D341Med (cell line): ENCODE data around the gene NR2C1.
"Not testable (repeated sequence)": the region's sequence is repeated elsewhere in the genome, so short reads cannot be mapped to it uniquely, and the experiment has no call there.

Experiments used
- DNase-seq: peaks from one replicate; pipeline ENCODE4 v3.0.0; 2012; ENCODE audit warnings: low spot score

The NR2C1 gene

DNA sequence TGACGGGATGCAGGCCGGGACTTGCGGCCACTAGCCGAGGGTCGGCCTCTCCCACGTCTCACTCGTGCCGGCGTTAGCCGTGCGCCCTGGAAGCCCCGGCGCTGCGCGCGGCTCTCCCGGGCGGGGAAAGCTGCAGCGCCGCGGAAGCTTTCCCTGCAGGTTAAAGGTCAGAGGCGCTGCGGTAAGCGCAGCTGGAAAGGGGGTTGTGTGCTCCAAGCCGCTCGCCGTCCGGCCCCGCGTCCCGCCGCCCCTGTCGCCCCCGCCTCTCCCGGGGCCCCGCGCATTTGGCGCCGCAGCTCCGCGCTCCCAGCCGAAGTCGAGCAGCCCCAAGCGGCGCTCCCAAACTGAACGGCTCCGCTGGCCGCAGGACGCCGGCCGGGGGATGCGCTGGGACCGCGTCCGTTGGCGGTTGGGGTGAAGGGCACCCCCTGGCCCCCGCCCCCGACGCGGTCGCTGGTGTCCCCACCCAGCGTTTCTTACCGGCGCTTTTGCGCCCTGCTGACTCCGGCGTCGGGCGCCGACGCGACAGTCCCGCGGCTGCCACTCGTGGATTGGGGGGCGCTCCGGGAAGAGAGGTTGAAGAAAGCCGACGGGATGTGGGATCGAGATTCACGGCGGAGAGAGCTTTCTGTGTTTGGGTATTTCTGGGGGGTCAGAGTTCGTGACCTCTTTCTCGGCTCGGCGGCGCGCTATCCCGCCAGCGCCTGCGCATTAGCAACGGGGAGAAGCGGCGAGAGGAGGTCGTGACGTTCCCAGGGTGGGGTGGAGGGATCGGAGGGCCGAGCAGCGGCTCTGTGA lies at the start of gene NR2C1:
TSS of gene NR2C1 (minus strand) at position 719 of the 798 bp plus-strand sequence. CDS start 6,234 bp downstream, outside the sequence.
- DNase-seq = peak; percentile 98

DNA sequence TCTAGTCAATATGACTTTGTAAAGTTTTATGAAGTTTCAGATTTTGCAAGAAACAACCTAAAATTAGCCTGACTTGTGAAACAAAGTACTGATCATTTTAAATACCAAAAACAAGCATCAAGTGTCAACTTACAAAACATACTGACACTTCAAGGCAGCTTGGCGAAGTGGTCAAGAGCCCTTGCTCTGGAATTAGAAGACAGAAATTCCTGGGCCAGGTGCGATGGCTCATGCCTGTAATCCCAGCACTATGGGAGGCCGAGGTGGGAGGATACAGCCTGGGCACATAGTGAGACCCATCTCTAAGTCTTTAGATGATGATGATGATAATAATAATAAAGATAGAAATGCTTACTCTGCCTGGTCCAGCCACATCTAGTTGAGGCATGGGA lies 45.4 kb upstream of the NR2C1 start:
- no peak for DNase-seq

- no peak for DNase-seq
Observed at GRCh38 chr12:95118138-95118787, 44.8 kb upstream of the NR2C1 start.

- DNase-seq = peak; percentile 61
Observed at GRCh38 chr12:95117178-95117599, 43.8 kb upstream of the NR2C1 start.

DNA sequence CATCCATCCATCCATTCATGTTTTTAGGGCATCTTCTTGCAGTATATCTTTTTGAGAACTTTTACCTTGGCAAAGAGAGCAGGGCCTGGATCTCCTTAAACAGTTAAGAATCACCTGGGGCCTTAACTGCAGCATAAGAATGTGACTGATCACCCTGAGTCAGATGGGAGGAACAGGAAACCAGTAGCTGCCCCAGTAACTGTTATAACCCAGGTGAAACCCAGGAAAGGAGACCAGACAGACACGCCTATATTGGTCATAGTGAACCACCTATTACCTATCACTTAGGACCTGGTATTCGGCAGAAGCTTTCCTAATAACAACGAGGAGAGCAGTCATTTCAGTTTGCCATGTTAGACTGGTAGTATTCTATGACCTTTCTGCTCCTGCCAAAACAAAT lies 43.4 kb upstream of the NR2C1 start:
- DNase-seq = no peak

DNA sequence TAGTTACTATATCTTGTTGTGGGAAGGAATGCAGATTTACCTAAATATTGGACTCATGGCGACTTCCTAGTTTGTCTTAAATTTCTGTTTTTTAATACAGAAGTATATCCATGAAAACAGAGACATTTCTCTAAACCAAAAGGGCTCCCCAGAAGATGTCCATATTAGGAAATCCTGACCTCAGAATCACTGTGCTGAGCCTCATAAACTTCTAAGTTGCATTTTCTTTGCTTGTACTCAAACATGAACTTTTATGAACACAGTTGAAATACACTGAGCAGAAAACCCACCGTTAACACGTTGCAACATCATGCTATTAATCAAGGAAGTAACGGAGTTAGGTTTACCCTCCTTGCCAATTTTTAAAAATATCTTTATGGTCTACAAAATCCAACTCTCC lies 42.9 kb upstream of the NR2C1 start:
- no peak for DNase-seq

DNA sequence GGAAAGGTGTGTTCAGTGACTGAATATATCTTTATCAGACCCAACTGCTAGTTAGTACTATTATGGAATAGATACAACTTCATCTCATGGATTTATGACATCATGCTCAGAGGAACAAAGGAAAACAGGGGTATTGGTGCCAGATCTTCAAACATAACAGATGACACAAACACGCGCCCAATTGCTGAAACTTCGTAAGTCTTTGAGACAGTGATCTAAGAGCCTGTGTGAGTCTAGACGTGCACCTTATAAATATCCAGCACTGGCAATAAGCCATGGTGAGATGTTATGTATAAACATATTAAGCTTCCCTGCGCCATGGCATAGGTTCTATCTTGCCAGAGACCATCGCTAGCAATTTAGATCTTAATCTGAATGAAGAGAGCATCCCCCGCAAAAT lies 42.2 kb upstream of the NR2C1 start:
- no peak for DNase-seq

DNA sequence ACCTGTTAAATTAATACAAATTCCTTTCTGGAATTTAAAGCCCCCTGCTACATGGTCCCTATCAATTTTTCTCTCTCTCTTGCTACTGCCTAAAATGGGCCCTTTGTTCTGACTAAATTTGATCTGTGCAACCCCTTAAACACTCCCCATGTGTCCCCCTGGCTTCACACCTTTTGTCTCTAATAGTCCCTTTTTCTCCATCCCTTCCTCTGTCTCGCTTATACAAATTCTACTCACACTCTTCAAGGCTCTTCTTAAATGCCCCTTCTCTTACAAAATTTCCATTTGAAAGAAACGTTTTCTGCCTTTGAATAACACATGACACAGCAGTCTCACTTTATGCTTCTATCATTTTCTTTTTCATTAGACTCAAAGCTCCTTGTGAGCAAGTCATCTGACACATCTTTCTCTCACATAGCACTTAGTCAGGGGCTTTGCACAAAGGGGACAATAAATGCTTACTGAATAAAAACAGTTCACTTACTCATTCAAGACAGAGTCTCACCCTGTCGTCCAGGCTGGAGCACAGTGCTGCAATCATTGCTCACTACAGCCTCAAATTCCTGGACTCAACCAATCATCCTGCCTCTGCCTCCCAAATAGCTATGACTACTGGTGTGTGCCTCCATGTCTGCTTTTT lies 41.5 kb upstream of the NR2C1 start:
- no peak for DNase-seq

GRCh38 chr12:95107362-95107761 lies 33.9 kb upstream of the NR2C1 start:
- DNase-seq = no peak

- DNase-seq = no peak
Observed at GRCh38 chr12:95105540-95105939, 32.1 kb upstream of the NR2C1 start.

- DNase-seq = no peak
Observed at GRCh38 chr12:95104919-95105452, 31.6 kb upstream of the NR2C1 start.

DNA sequence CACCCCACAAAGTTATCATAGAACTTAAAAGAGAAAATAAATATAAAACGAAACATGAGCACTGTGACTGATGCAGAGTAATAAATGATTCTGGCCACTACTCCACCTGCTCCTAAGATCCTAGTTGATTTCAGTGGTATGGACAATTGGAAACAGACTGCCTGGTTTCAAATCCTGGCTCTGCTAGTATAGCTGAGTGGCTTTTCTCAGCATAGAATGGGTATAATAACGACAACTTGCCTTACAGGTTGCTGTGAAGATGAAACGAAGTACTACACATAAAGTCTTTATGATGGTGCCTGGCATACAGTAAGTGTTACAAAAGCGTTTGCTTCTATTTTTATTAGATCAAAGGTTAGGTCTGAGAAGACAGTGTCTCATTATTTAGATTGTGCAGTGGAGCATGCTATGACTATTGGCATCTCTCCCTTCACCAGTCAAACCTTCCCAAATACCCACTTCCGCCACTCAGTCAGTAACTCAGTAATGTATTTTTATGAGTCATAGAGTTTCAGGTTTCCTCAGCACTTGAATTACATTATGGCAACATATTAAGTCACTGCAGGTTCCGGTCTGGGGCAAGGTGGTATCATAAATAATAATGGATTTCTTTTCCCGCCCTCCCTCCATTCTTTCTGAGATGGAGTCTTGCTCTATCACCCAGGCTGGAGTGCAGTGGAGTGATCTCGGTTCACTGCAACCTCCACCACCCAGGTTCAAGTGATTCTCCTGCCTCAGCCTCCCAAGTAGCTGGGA lies 29.7 kb upstream of the NR2C1 start:
- no peak for DNase-seq

DNA sequence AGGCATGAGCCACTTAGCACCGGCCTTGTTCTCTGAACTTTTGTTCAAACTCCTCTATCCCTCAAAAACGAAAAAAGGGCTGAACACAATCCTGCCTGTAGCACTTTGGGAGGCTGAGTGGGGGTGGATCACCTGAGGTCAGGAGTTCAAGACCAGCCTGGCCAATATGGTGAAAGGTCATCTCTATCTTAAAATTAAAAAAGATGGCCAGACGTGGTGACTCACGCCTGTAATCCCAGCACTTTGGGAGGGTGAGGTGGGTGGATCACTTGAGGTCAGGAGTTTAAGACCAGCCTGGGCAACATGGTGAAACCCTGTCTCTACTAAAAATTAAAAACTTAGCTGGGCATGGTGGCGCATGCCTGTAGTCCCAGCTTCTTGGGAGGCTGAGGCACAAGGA lies 28.5 kb upstream of the NR2C1 start:
- not testable (repeated sequence) for DNase-seq

GRCh38 chr12:95100264-95101190 lies 27.1 kb upstream of the NR2C1 start:
- no peak for DNase-seq

DNA sequence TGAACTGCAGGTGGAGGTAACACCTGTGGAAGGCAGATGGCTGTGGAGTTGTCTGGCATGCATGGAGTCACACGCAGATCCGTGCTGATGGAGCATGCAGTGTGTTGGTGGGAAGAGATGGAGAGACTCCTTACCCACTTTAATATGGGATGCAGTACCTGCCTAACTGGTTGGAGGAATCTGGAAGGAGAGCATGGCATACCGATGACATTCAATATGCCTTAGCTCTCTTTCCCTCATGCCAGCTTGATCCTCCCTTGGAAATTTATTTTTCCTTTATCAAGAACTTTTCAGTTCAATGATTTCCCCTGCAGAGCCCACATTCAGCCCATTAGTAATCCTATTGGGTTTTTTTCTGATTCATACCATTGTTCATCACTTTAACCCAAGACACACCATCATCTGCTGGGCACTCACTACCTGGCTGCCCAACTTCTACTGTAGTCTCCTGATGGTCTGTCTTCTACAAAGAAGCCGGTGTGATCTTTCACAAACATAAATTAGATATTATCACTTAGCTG lies 25.9 kb upstream of the NR2C1 start:
- no peak for DNase-seq

DNA sequence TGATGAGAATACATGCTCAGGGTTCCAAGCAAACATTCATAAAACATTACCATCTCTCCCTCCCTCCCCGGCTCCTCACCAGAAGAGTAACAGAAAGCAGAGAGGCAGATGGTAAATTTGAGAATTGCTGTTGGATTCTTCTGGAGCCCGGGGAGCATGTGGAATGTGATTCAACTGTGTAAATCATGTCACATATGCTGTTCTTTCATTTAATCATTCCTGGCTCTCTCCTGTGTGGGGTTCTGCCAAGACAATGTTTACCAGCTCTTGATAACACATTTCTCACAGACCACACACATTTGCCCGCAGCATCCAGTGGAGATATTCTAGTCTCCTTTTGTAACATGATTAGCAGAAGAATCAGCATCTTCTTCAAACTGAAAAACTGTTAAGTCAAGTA lies 23.4 kb upstream of the NR2C1 start:
- DNase-seq = no peak

GRCh38 chr12:95096378-95096777 lies 23.0 kb upstream of the NR2C1 start:
- no peak for DNase-seq

DNA sequence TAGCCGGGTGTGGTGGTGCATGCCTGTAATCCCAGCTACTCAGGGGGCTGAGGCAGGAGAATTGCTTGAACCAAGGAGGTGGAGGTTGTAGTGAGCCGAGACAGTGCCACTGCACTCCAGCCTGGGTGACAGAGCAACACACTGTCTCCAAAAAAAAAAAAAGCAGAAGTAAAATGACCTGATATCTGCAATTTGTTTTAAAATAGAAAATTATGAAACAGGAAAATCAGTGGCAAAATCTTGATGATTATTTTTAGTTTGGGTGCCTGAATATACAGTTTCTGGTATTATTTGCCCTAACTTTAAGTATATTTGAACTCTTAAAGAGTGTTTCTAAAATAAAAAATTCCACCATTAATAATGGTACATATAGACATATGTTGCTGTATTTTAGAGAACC lies 22.4 kb upstream of the NR2C1 start:
- not testable (repeated sequence) for DNase-seq

GRCh38 chr12:95089462-95089861 lies 16.0 kb upstream of the NR2C1 start:
- no peak for DNase-seq

DNA sequence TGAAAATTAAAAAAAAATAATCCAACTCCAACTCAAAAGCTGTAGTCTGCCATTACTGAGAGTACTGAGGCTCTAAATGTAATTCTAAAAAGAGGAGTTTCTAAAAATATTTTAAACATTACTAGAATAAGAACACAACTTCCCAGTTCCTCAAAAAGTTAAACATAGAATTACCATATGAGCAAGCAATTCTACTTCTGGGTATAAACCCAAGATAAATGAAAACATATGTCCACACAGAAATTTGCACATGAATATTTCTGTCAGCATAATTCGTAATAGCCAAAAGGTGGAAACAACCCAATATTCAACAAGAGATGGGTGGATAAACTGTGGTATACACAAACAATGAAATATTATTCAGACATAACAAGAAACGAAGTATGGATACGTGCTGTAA lies 15.0 kb upstream of the NR2C1 start:
- no peak for DNase-seq

- DNase-seq = no peak
Observed at GRCh38 chr12:95085612-95086011, 12.2 kb upstream of the NR2C1 start.
